PC-9 (cell line): ENCODE data around the gene NPTX1.

Experiments
- EZH2 ChIP-seq: fragments of 200-600 bp; sonication (generic); IDR thresholded peaks from 2 replicates; pipeline ENCODE4 v1.8.0; 2017; ENCODE audit warnings: antibody characterized with exemption, low read depth
- TF ChIP-seq, protein P1 (sequence below): fragments of 200-600 bp; sonication (generic); conservative IDR thresholded peaks from 2 replicates; pipeline ENCODE4 v1.6.1; 2017; ENCODE audit warnings: mixed run types, antibody characterized with exemption, mild to moderate bottlenecking, moderate library complexity

DNA sequence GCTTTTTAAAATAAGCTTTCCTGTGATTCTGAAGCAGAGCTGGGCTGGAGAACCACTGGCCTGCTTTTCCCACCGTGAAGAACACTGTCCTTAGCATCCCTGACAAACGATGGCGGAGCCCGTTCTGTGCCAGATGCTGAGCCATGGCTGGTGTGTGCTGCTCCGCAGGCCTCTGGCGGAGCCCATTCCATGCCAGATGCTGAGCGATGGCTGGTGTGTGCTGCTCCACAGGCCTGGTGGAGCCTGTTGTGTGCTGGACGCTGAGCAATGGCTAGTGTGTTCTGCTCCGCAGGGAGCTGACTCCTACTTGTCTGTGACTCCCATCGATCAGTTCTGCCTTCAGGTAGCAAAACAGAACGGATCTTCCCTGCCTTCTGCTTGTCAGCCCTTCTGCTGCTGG, 57.2 kb downstream of the NPTX1 start:
- TF ChIP-seq, protein P1, sequence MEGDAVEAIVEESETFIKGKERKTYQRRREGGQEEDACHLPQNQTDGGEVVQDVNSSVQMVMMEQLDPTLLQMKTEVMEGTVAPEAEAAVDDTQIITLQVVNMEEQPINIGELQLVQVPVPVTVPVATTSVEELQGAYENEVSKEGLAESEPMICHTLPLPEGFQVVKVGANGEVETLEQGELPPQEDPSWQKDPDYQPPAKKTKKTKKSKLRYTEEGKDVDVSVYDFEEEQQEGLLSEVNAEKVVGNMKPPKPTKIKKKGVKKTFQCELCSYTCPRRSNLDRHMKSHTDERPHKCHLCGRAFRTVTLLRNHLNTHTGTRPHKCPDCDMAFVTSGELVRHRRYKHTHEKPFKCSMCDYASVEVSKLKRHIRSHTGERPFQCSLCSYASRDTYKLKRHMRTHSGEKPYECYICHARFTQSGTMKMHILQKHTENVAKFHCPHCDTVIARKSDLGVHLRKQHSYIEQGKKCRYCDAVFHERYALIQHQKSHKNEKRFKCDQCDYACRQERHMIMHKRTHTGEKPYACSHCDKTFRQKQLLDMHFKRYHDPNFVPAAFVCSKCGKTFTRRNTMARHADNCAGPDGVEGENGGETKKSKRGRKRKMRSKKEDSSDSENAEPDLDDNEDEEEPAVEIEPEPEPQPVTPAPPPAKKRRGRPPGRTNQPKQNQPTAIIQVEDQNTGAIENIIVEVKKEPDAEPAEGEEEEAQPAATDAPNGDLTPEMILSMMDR: no peak
- TF ChIP-seq EZH2: no peak
